Ishikawa (cell line): ENCODE measurements around the gene ARRDC1.

Source experiments
- CEBPB ChIP-seq: IDR thresholded peaks from 2 replicates; pipeline ENCODE4 v1.6.1; 2012
- EP300 ChIP-seq: IDR thresholded peaks from 2 replicates; pipeline ENCODE4 v1.6.1; 2012; ENCODE audit warnings: borderline replicate concordance
- MAX ChIP-seq: IDR thresholded peaks from 2 replicates; pipeline ENCODE4 v1.6.1; 2012
- NFIC ChIP-seq: IDR thresholded peaks from 2 replicates; pipeline ENCODE4 v1.6.1; 2012
- TAF1 ChIP-seq: IDR thresholded peaks from 2 replicates; pipeline ENCODE4 v1.6.1; 2012; ENCODE audit warnings: low read depth, mild to moderate bottlenecking
- TF ChIP-seq, protein P1 (sequence below): IDR thresholded peaks from 2 replicates; pipeline ENCODE4 v1.6.1; 2012; ENCODE audit warnings: low read depth, mild to moderate bottlenecking

DNA sequence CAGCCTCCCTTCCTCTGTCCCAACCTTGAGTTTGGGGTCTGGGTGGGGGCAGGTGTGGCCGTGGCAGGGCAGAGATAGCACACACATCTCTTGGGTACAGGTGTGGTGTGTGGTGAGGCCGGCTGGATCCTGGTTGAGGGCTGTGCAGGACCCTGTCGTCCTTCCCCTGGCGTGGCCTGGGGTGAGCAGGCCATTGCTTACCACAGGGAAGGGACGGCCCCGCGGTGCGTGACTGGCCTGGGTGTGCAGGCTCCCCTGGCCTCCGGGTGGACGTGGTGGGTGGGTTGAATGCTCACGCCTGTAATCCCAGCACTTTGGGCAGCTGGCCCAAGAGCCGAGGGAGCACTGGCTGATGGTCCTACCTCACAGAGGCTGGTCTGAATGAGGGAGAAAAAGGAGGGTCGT is 1.2 kb downstream of the ARRDC1 start:
- no peak for TF ChIP-seq MAX
- TF ChIP-seq CEBPB, result no peak
- TF ChIP-seq, protein P1, sequence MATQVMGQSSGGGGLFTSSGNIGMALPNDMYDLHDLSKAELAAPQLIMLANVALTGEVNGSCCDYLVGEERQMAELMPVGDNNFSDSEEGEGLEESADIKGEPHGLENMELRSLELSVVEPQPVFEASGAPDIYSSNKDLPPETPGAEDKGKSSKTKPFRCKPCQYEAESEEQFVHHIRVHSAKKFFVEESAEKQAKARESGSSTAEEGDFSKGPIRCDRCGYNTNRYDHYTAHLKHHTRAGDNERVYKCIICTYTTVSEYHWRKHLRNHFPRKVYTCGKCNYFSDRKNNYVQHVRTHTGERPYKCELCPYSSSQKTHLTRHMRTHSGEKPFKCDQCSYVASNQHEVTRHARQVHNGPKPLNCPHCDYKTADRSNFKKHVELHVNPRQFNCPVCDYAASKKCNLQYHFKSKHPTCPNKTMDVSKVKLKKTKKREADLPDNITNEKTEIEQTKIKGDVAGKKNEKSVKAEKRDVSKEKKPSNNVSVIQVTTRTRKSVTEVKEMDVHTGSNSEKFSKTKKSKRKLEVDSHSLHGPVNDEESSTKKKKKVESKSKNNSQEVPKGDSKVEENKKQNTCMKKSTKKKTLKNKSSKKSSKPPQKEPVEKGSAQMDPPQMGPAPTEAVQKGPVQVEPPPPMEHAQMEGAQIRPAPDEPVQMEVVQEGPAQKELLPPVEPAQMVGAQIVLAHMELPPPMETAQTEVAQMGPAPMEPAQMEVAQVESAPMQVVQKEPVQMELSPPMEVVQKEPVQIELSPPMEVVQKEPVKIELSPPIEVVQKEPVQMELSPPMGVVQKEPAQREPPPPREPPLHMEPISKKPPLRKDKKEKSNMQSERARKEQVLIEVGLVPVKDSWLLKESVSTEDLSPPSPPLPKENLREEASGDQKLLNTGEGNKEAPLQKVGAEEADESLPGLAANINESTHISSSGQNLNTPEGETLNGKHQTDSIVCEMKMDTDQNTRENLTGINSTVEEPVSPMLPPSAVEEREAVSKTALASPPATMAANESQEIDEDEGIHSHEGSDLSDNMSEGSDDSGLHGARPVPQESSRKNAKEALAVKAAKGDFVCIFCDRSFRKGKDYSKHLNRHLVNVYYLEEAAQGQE, result no peak
- TF ChIP-seq EP300, result no peak
- no peak for TF ChIP-seq NFIC
- no peak for TF ChIP-seq TAF1
